ENCODE data around the gene RBP3.

- TF ChIP-seq CTCF (IDR thresholded peaks at IDR 0.05; ENCODE audit: low read depth, low read length, missing input control) (no peak), YY1 (IDR thresholded peaks at IDR 0.05) (no peak), MAX (IDR thresholded peaks at IDR 0.05) (no peak)
These were observed 14.0 kb downstream of the RBP3 start for GRCh38 chr10:47362199-47362598.
